ENCODE measurements around the gene CES3. TPM values are rescaled to one million over a fixed set of nuclear protein-coding genes. Genes with fewer than 3 reads are reported as not detected.

CES3 gene
- total RNA-seq, 1 experiment from 2014 or later, result 3.7 TPM

GRCh38 chr16:67011274-67011673 lies 50.2 kb downstream of the CES3 start:
- Histone ChIP-seq H4K5ac (ENCODE audit: insufficient read length, low read depth, low read length) (no peak overlapping the region), H3T11ph (ENCODE audit: low read length) (no peak overlapping the region), H3K23ac (ENCODE audit: insufficient read length, low read depth, low read length) (no peak overlapping the region), H3K79me2 (ENCODE audit: insufficient read depth, low read length) (no peaks in the 10 kb centered on the region), H3K4me2 (ENCODE audit: insufficient read depth, insufficient read length, low read length) (no peak overlapping the region), H2BK12ac (ENCODE audit: insufficient read length, low read depth, low read length) (no peak overlapping the region), H2AFZ (ENCODE audit: low read length) (no peak overlapping the region), H3K27me3 (ENCODE audit: insufficient read depth, low read length) (peaks cover 16% of the 10 kb centered on the region; the same call in 1 of the 2 replicates), H3K9me3 (ENCODE audit: control insufficient read depth, low read depth, low read length) (no peaks in the 10 kb centered on the region), H3K56ac (ENCODE audit: insufficient read length, low read depth, low read length) (no peak overlapping the region), H2BK20ac (ENCODE audit: low read depth, low read length, poor library complexity, severe bottlenecking) (no peak overlapping the region), H2BK120ac (ENCODE audit: low read depth, low read length, poor library complexity, severe bottlenecking) (no peak overlapping the region), H3K27ac (ENCODE audit: insufficient read length, low read depth, low read length) (no peak overlapping the region), H4K91ac (ENCODE audit: insufficient read length, low read depth, low read length) (no peak overlapping the region), H2AK5ac (ENCODE audit: insufficient read length, low read length) (no peak overlapping the region), H4K8ac (replicated peaks; ENCODE audit: insufficient read length, low read depth, low read length) (no peak overlapping the region), H3K23me2 (ENCODE audit: insufficient read length, low read depth, low read length, poor library complexity, severe bottlenecking) (peaks cover 6% of the 10 kb centered on the region), H3K4me1 (ENCODE audit: insufficient read depth, low read length) (no peaks in the 10 kb centered on the region), H4K20me1 (ENCODE audit: control insufficient read depth, insufficient read depth, insufficient read length) (no peaks in the 10 kb centered on the region), H3K4ac (ENCODE audit: low read depth, low read length) (no peak overlapping the region), H3K9ac (ENCODE audit: extremely low read depth, insufficient read length, low read length) (no peak overlapping the region), H2BK15ac (ENCODE audit: low read depth, low read length) (no peak overlapping the region), H3K18ac (ENCODE audit: insufficient read length, low read depth, low read length) (no peak overlapping the region), H2BK5ac (ENCODE audit: insufficient read length, low read length) (no peak overlapping the region), H3K14ac (ENCODE audit: insufficient read depth, low read length) (no peak overlapping the region), H3K79me1 (ENCODE audit: insufficient read depth, low read depth, low read length, poor library complexity, severe bottlenecking) (no peaks in the 10 kb centered on the region)
- Mint-ChIP-seq H3K36me3 (ENCODE audit: insufficient read depth in 1 of 3, low read depth in 3 of 3) (no peaks in the 10 kb centered on the region), H3K27me3 (ENCODE audit: low read depth) (peaks cover 58% of the 10 kb centered on the region), H3K27ac (no peak overlapping the region), H3K9me3 (no peaks in the 10 kb centered on the region), H3K4me3 (no peak overlapping the region), H3K4me1 (peaks cover 3 to 16% of the 10 kb centered on the region in 2 experiments; a peak in 2 of 4 replicates)
- no peak for TF ChIP-seq CTCF (conservative IDR thresholded peaks at IDR 0.05)
- no CpG with 5 or more reads among the region's 2 CpGs for WGBS (ENCODE audit: extremely low coverage, insufficient read length, low lambda C conversion rate)
- DNase-seq, result no peak

All from H9 (cell line).